Measurements from ENCODE around the gene GNL3. TPM values are rescaled to one million over a fixed set of nuclear protein-coding genes. Genes with fewer than 3 reads are reported as not detected.

Gene GNL3
- total RNA-seq, 1 donor from 2014 or later: 241 TPM

- H3K4me3 Mint-ChIP-seq: no peak overlapping the region
- no peaks in the 10 kb centered on the region for H3K27me3 Mint-ChIP-seq (ENCODE audit: insufficient read depth)
- H3K4me1 Mint-ChIP-seq (ENCODE audit: low read depth): peaks cover 45% of the 10 kb centered on the region
- DNase-seq (ENCODE audit: low spot score): no peak
- H3K36me3 Mint-ChIP-seq (ENCODE audit: low read depth): peaks cover 60% of the 10 kb centered on the region
- H3K27ac Mint-ChIP-seq: peak overlapping the region; percentile 58
- intact Hi-C loops (cut with micrococcal nuclease): loop anchor here (1.0 kb wide), 2 partner anchors 8 to 11 kb away; partner anchors contain the start of genes GLT8D1 and GNL3
- no peaks in the 10 kb centered on the region for H3K9me3 Mint-ChIP-seq
Measured at GRCh38 chr3:52694528-52695189, 8.8 kb downstream of the GNL3 start.

GRCh38 chr3:52695798-52696671 is 10.2 kb downstream of the GNL3 start:
- Mint-ChIP-seq H3K4me1 (ENCODE audit: low read depth) (peaks cover 33% of the 10 kb centered on the region), H3K9me3 (no peaks in the 10 kb centered on the region), H3K27me3 (ENCODE audit: insufficient read depth) (no peaks in the 10 kb centered on the region), H3K4me3 (no peak overlapping the region), H3K36me3 (ENCODE audit: low read depth) (peaks cover 50% of the 10 kb centered on the region), H3K27ac (no peak overlapping the region)
- intact Hi-C loops (cut with micrococcal nuclease): loop anchor here (1.0 kb wide), 2 partner anchors 9 to 10 kb away; partner anchors contain the start of genes GLT8D1 and GNL3
- no peak for DNase-seq (ENCODE audit: low spot score)

GRCh38 chr3:52696830-52697631 is 11.2 kb downstream of the GNL3 start:
- no peak for DNase-seq (ENCODE audit: low spot score)
- H3K27me3 Mint-ChIP-seq (ENCODE audit: insufficient read depth): no peaks in the 10 kb centered on the region
- peaks cover 33% of the 10 kb centered on the region for H3K4me1 Mint-ChIP-seq (ENCODE audit: low read depth)
- H3K9me3 Mint-ChIP-seq: no peaks in the 10 kb centered on the region
- no peak overlapping the region for H3K4me3 Mint-ChIP-seq
- H3K36me3 Mint-ChIP-seq (ENCODE audit: low read depth): peaks cover 45% of the 10 kb centered on the region
- intact Hi-C loops (cut with micrococcal nuclease): no loop called here
- H3K27ac Mint-ChIP-seq: no peak overlapping the region

- Mint-ChIP-seq H3K4me1 (ENCODE audit: low read depth) (peaks cover 32% of the 10 kb centered on the region), H3K36me3 (ENCODE audit: low read depth) (peaks cover 45% of the 10 kb centered on the region), H3K27ac (no peak overlapping the region), H3K9me3 (no peaks in the 10 kb centered on the region), H3K4me3 (no peak overlapping the region), H3K27me3 (ENCODE audit: insufficient read depth) (no peaks in the 10 kb centered on the region)
- no peak for DNase-seq (ENCODE audit: low spot score)
- intact Hi-C loops (cut with micrococcal nuclease): no loop called here
Measured at GRCh38 chr3:52697632-52697965, 11.8 kb downstream of the GNL3 start.

- Mint-ChIP-seq H3K27me3 (ENCODE audit: insufficient read depth) (no peaks in the 10 kb centered on the region), H3K36me3 (ENCODE audit: low read depth) (peaks cover 10% of the 10 kb centered on the region), H3K4me1 (ENCODE audit: low read depth) (peaks cover 33% of the 10 kb centered on the region), H3K9me3 (no peaks in the 10 kb centered on the region), H3K4me3 (peak overlapping the region; percentile 99), H3K27ac (no peak overlapping the region)
- intact Hi-C loops (cut with micrococcal nuclease): no loop called here
- DNase-seq (ENCODE audit: low spot score): no peak
Measured at GRCh38 chr3:52703341-52703740, 17.5 kb downstream of the GNL3 start.

- Mint-ChIP-seq H3K27ac (peak overlapping the region; percentile 94), H3K4me1 (ENCODE audit: low read depth) (peaks cover 33% of the 10 kb centered on the region), H3K9me3 (no peaks in the 10 kb centered on the region), H3K27me3 (ENCODE audit: insufficient read depth) (no peaks in the 10 kb centered on the region), H3K4me3 (peak overlapping the region; percentile 99), H3K36me3 (ENCODE audit: low read depth) (peaks cover 11% of the 10 kb centered on the region)
- intact Hi-C loops (cut with micrococcal nuclease): loop anchor here (1.0 kb wide), 1 partner anchor 10 kb away; no protein-coding TSS in a partner anchor
- DNase-seq (ENCODE audit: low spot score): no peak
Measured at GRCh38 chr3:52704611-52705437, 19.0 kb downstream of the GNL3 start.

GRCh38 chr3:52705438-52705687 is 19.5 kb downstream of the GNL3 start:
- H3K36me3 Mint-ChIP-seq (ENCODE audit: low read depth): peaks cover 11% of the 10 kb centered on the region
- H3K4me1 Mint-ChIP-seq (ENCODE audit: low read depth): peaks cover 33% of the 10 kb centered on the region
- no peaks in the 10 kb centered on the region for H3K27me3 Mint-ChIP-seq (ENCODE audit: insufficient read depth)
- peak overlapping the region; percentile 94 for H3K27ac Mint-ChIP-seq
- no peaks in the 10 kb centered on the region for H3K9me3 Mint-ChIP-seq
- no peak for DNase-seq (ENCODE audit: low spot score)
- H3K4me3 Mint-ChIP-seq: peak overlapping the region; percentile 99
- intact Hi-C loops (cut with micrococcal nuclease): loop anchor here (1.0 kb wide), 1 partner anchor 10 kb away; no protein-coding TSS in a partner anchor

GRCh38 chr3:52705688-52706686 is 20.2 kb downstream of the GNL3 start, which contains the start of the genes GLT8D1 and SPCS1:
TSS of gene GLT8D1 (minus strand) at chr3:52705791. CDS start at chr3:52700460, 5,331 bp downstream.
TSS of gene SPCS1 (plus strand) at chr3:52706106. CDS start at chr3:52706247, 141 bp downstream.
- peak within 1 kb of the TSS; percentile 94 for H3K27ac Mint-ChIP-seq
- H3K27me3 Mint-ChIP-seq (ENCODE audit: insufficient read depth): no peaks in the 10 kb centered on the region
- H3K4me1 Mint-ChIP-seq (ENCODE audit: low read depth): peaks cover 33% of the 10 kb centered on the region

GRCh38 chr3:52707585-52707984 is 21.8 kb downstream of the GNL3 start:
- intact Hi-C loops (cut with micrococcal nuclease): no loop called here
- peaks cover 11% of the 10 kb centered on the region for H3K36me3 Mint-ChIP-seq (ENCODE audit: low read depth)
- H3K4me3 Mint-ChIP-seq: peak overlapping the region; percentile 99

More at GRCh38 chr3:52705688-52706686, 20.2 kb downstream of the GNL3 start, which contains the start of the genes GLT8D1 and SPCS1:
- Mint-ChIP-seq H3K36me3 (ENCODE audit: low read depth) (peaks cover 11% of the 10 kb centered on the region), H3K9me3 (no peaks in the 10 kb centered on the region), H3K4me3 (peak within 1 kb of the TSS; percentile 99)
- intact Hi-C loops (cut with micrococcal nuclease): loop anchor here (1.0 kb wide), 6 partner anchors 11 to 366 kb away; partner anchors contain the start of genes NEK4, PBRM1, STIMATE and UQCC5
- peak; percentile 82 for DNase-seq (ENCODE audit: low spot score)

GRCh38 chr3:52710512-52710911 is 24.7 kb downstream of the GNL3 start:
- intact Hi-C loops (cut with micrococcal nuclease): no loop called here
- H3K9me3 Mint-ChIP-seq: no peaks in the 10 kb centered on the region
- H3K36me3 Mint-ChIP-seq (ENCODE audit: low read depth): peaks cover 11% of the 10 kb centered on the region
- H3K4me3 Mint-ChIP-seq: no peak overlapping the region
- no peaks in the 10 kb centered on the region for H3K27me3 Mint-ChIP-seq (ENCODE audit: insufficient read depth)
- no peak overlapping the region for H3K27ac Mint-ChIP-seq
- DNase-seq (ENCODE audit: low spot score): no peak
- peaks cover 17% of the 10 kb centered on the region for H3K4me1 Mint-ChIP-seq (ENCODE audit: low read depth)

More at GRCh38 chr3:52707585-52707984, 21.8 kb downstream of the GNL3 start:
- Mint-ChIP-seq H3K4me1 (ENCODE audit: low read depth) (peaks cover 33% of the 10 kb centered on the region), H3K27ac (peak overlapping the region; percentile 83), H3K9me3 (no peaks in the 10 kb centered on the region), H3K27me3 (ENCODE audit: insufficient read depth) (no peaks in the 10 kb centered on the region)
- DNase-seq (ENCODE audit: low spot score): no peak
